Measurements from ENCODE around the gene FSTL4. TPM values are rescaled to one million over a fixed set of nuclear protein-coding genes. Genes with fewer than 3 reads are reported as not detected.

Gene FSTL4
- total and polyA plus RNA-seq, 2 of the 13 experiments (the other 11 are each of a cell fraction or from before 2014, with no cell fraction given) = 2.1 to 3.0 TPM

DNA sequence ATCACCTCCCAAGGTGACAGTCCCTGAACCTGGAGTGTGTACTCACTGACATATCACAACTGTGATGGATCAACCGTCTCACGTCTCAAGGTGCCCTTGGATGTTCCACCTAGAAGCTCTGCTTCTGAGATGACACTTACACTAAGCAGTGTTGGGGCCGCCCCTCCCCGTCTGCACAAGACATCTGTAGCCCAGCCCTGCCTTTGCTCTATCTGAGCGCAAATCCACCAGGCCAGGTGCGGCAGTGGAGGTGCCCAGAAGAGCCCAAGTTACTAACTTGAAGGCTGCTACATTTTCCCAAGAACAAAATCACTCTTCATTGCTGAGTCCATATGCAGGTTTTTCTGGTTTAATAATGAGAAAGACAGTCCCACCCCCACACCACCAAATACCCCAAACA, 148.3 kb downstream of the FSTL4 start (continued):
- no peak for TF ChIP-seq PRDM15 (CRISPR knock-in tag; IDR thresholded peaks at IDR 0.05)
- TF ChIP-seq SMAD9 (CRISPR knock-in tag; IDR thresholded peaks at IDR 0.05) = no peak
- TF ChIP-seq, protein P1, sequence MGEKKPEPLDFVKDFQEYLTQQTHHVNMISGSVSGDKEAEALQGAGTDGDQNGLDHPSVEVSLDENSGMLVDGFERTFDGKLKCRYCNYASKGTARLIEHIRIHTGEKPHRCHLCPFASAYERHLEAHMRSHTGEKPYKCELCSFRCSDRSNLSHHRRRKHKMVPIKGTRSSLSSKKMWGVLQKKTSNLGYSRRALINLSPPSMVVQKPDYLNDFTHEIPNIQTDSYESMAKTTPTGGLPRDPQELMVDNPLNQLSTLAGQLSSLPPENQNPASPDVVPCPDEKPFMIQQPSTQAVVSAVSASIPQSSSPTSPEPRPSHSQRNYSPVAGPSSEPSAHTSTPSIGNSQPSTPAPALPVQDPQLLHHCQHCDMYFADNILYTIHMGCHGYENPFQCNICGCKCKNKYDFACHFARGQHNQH (CRISPR knock-in tag; IDR thresholded peaks at IDR 0.05) = no peak
- TF ChIP-seq MAFK (conservative IDR thresholded peaks at IDR 0.05 in 1 of 2, IDR thresholded peaks at IDR 0.05 in 1 of 2; ENCODE audit: low read length in 2 of 2) = no peak

- no peak overlapping the region for H3K4me2 ChIP-seq (ENCODE audit: low read depth, low read length)
- no peaks in the 10 kb centered on the region for H3K79me2 ChIP-seq (ENCODE audit: insufficient read depth, low read length)
- no peak overlapping the region for H3K27ac ChIP-seq (ENCODE audit: extremely low read length, insufficient read depth, low read length)
- peaks cover 0 to 8% of the 10 kb centered on the region in 2 experiments; a peak in 2 of 5 replicates for H3K27me3 ChIP-seq (ENCODE audit: control insufficient read depth in 1 of 2, insufficient read depth in 2 of 2, low read length in 2 of 2)
- DNase-seq (ENCODE audit: low spot score) (no peak), FAIRE-seq (no peak), ATAC-seq (no peak)
- no TSS peak for BruUV-seq (replicated peaks)
- H4K20me1 ChIP-seq (ENCODE audit: insufficient read depth, low read length) = no peaks in the 10 kb centered on the region
- H3K4me1 ChIP-seq (ENCODE audit: insufficient read depth, low read length) = no peaks in the 10 kb centered on the region
- no peaks in the 10 kb centered on the region for H3K36me3 ChIP-seq (replicated peaks in 1 of 2; ENCODE audit: control insufficient read depth in 1 of 2, insufficient read depth in 2 of 2, low read length in 2 of 2)
- no peaks in the 10 kb centered on the region for H3K9me3 ChIP-seq (ENCODE audit: low read length)
- CTCF ChIA-PET (ENCODE audit: low intra/inter-chr PET ratio, low total read pairs) = no interaction called here
- POLR2A ChIA-PET = no interaction called here
- H3K4me3 ChIP-seq (replicated peaks in 1 of 3; ENCODE audit: insufficient read depth in 1 of 3, low read depth in 2 of 3, low read length in 3 of 3) = no peak overlapping the region
- in situ Hi-C loops (cut with HindIII; ENCODE audit: extremely low pct_ligation_motif_present, low pct_unique_long_range_greater_than_20kb) = no loop called here
- no peak overlapping the region for H2AFZ ChIP-seq (ENCODE audit: low read length)
- intact Hi-C loops (cut with micrococcal nuclease; ENCODE audit: unreplicated experiment) = loop anchor here (5.0 kb wide), 1 partner anchor 350 kb away; no protein-coding TSS in a partner anchor
- 25% methylated on average over 2 of the region's 5 CpGs for WGBS (ENCODE audit: low lambda C conversion rate)
- no peak overlapping the region for H3K9ac ChIP-seq (ENCODE audit: insufficient read depth, low read depth, low read length)
- TF ChIP-seq NFATC3 (CRISPR knock-in tag; IDR thresholded peaks at IDR 0.05) (no peak), ZNF33B (CRISPR knock-in tag; IDR thresholded peaks at IDR 0.05) (no peak), NCOR1 (IDR thresholded peaks at IDR 0.05; ENCODE audit: borderline replicate concordance, low read length) (no peak), ZNF598 (CRISPR knock-in tag; IDR thresholded peaks at IDR 0.05; ENCODE audit: borderline replicate concordance) (no peak), ZBTB33 (CRISPR knock-in tag; IDR thresholded peaks at IDR 0.05) (no peak)
- TF ChIP-seq, protein P2, sequence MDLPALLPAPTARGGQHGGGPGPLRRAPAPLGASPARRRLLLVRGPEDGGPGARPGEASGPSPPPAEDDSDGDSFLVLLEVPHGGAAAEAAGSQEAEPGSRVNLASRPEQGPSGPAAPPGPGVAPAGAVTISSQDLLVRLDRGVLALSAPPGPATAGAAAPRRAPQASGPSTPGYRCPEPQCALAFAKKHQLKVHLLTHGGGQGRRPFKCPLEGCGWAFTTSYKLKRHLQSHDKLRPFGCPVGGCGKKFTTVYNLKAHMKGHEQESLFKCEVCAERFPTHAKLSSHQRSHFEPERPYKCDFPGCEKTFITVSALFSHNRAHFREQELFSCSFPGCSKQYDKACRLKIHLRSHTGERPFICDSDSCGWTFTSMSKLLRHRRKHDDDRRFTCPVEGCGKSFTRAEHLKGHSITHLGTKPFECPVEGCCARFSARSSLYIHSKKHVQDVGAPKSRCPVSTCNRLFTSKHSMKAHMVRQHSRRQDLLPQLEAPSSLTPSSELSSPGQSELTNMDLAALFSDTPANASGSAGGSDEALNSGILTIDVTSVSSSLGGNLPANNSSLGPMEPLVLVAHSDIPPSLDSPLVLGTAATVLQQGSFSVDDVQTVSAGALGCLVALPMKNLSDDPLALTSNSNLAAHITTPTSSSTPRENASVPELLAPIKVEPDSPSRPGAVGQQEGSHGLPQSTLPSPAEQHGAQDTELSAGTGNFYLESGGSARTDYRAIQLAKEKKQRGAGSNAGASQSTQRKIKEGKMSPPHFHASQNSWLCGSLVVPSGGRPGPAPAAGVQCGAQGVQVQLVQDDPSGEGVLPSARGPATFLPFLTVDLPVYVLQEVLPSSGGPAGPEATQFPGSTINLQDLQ (CRISPR knock-in tag; IDR thresholded peaks at IDR 0.05) = no peak
Measured at GRCh38 chr5:133461796-133462516, 150.4 kb downstream of the FSTL4 start.

All from HepG2 (cell line).